NCI-H524 treated with DMSO at 0.1 percent for 48 hours (cell line): Measurements from ENCODE around the gene TMPRSS9.

ENCODE experiments used
- DNase-seq: peaks from one replicate; lab custom pipeline; 2025; lab: John Stamatoyannopoulos, UW

The TMPRSS9 gene

DNA sequence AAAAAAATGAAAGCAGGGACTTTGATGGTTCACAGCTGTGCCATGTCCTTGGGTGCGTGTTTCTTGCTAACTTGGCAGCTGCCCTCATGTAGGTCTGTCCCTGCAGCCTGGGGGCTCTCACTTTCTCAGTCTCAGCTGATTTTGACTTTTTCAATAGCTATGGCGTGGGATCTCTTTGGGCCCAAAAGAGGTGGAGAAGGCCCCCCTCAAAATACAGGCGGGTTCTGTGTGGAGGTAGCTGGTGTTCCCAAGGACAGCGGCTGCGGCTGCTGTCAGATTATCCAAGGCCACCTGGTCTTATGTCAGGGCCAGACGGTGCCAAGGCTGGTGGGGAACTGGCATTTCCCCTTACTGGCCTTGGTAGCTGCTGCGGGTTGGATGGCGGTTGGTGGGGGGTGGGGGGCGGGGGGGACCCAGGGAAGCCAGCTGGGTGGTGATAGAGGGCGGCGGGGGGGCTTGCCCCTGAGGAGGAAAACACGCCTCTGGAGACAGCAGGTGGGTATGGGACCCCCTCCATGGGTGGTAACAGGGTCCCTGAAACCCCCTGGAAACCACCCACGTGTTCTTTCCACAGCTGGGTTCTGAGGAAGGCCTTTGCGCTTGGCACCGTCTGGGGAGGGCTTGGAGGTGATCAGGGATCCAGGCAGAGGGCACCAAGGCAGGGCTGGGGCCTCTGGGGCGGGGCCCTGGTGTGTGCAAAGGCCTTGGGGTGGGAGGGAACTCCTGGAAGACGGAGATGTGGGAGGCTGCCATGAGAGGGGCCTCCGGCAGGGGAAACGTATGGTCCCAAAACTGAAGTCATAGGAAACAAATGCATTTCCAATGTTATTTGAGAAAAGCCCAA lies 63.2 kb downstream of the TMPRSS9 start:
- DNase-seq, result no peak

DNA sequence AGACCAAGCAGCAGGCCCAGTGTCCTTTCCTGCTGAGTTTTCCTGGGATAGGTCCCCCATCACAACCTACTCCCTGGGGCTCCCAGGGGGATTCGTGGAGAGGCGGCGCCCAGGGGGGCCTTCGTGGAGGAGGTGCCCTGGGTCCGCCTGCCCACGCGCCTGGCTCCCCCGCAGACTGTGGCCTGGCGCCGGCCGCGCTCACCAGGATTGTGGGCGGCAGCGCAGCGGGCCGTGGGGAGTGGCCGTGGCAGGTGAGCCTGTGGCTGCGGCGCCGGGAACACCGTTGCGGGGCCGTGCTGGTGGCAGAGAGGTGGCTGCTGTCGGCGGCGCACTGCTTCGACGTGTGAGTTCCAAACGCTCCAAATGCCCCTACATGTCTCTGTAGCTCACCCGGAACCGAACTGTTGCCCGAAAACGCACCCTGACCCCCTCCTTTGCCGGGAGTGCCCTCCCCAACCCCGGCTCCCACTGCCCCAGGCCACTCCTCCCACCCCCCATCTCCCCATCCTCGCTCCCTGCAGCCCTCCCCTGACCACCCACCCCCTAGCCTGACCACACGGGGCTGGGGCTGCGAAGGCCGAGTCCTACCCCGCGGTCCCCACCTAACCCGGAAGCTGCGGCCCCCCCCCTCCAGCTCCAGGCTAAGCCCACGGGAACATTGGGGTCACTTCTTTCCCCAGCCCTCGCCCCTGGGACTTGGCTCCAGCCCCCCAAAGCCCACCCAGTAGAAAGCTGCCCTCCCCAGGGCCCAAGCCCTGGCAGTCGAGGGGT lies 64.0 kb downstream of the TMPRSS9 start:
- DNase-seq, result no peak

DNA sequence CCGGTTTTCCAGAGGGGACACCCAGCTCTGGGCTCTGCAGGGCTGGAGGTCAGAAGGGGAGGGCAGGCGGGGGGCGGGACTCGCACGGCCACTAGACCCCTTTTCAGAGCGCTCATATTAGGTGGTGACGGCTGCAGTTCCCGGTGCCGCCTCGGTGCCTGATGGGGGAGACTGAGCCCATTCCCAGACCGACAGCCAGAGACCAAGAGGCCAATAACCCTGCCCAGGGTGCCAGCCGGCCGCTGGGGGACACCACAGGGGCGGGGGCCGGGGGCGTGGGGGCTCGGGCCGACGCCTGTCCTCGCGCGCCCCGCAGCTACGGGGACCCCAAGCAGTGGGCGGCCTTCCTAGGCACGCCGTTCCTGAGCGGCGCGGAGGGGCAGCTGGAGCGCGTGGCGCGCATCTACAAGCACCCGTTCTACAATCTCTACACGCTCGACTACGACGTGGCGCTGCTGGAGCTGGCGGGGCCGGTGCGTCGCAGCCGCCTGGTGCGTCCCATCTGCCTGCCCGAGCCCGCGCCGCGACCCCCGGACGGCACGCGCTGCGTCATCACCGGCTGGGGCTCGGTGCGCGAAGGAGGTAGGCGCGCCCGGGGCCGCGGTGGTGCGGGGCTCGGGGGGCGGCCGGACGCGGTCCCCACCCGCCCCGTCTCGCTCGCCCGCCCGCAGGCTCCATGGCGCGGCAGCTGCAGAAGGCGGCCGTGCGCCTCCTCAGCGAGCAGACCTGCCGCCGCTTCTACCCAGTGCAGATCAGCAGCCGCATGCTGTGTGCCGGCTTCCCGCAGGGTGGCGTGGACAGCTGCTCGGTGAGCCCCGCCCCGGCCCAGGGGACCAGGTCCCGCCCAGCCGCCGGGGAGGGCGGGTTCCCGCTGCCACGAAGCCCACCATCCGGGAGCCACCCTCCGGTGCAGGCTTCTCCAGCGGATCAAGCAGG lies 64.9 kb downstream of the TMPRSS9 start:
- no peak for DNase-seq

DNA sequence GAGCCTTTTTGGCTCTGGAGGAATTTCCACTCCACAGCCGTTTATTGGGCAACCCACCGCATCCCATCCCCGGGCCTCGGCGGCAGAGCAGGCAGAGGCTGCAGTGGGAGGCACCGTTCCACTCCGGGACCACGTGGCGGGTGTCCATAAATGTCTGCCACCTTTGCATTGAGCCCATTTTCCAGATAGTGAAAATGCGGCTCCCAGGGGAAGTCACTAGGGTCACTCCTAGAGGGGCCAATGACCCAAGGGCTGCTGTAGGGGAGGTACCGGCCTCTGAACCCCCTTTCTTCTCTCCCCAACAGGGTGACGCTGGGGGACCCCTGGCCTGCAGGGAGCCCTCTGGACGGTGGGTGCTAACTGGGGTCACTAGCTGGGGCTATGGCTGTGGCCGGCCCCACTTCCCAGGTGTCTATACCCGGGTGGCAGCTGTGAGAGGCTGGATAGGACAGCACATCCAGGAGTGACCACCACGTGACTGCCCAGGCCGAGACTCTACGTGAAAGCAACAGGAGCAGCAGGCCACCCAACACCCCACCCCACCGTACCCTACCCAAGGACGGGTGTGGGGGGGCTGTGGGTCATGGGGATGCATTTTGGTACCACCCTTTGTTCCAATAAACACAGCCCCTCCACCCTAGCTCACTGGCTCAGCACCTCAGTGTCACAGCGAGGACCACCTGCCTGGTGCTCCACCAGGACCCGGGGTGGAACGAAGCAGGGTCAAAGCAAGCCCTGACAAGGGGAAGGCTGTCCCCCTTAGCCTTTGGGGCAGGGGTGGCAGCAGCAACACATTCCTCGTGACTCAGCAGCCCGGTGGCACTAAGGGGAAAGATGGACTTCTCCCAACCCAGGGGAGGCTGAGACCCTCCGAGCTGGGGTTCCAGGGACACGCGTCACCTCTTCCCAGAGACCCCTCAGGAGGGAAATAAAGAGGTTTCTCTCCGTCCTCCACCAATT lies 65.8 kb downstream of the TMPRSS9 start:
- DNase-seq, result no peak

DNA sequence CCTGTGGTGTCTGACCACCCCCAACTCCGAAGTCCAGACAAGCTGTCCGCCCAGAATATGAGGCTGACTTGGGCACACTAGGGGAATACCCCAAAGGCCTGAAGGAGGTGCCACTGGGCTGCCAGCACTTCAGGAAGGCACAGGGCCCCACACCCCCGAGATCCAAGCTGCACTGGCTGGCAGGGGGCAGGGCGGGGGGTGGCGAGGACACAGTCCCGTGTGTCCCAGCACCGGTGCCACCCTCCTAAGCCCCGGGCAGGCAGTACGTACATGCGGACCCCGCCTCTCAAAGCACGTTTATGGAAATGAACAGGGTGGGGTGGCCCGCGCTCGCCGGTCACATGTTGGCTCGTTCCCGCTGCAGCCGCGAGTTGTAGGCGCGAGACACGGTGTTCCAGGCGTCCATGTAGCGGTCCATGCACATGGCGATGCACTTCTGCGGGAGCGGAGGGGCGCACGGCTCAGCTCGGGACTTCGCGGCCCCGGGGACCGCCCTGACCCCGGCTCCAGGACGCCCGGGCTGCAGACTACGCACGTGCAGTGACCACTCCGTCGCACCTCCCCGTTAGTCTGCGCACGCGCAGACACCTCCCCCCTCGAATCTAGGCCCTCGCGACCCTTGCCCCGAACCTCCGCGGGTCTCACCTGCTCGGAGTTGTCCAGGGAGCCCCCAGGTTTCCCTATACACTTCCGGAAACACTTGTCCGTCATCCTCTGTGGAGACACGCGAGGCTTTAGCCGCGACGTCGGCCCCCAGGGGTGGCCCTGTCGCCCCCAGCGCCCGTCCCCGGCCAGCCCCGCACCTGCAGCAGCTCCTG lies 66.8 kb downstream of the TMPRSS9 start:
- no peak for DNase-seq

DNA sequence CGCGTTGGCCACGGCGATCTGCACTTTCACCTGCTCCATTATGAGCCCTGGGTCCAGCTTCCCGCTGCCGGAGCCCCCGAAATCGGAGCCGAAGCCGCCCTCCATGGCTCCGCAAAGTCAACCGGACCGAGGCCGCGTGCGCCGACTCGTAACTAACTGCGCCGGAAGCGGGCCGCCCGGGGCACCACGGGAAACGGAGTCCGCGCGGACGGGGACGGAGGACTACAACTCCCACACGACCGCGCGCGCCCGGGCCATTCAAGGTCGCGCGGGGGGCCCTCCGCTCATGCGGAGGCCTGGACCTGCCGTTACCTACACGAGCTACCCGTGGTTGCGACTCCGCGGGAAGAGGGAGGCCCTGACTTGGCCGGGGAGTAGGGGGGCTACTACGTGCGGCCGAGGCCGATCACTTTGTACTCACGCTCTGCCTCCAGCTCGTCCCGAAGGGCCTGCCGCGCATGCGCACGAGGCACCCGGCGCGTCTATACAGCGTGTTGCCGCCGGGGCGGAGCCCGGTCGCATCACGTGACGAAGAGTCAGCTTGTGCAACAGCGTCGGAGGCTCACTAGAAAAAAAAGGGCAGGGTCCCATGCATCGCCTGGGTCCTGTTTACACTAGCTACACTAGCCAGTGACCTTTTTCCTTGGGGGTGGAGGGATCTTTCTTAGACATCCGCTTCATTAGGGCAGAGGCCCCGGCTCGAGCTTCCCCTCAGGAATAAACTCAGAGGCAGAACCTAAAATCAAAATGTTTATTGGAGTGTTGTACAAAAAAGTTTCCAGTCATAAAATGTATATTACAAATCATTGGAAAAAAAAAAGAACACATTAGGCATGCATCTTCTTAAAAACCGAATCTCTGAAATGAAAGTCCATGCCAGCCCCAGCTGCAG lies 67.6 kb downstream of the TMPRSS9 start, which contains the start of gene TIMM13:
TIMM13 (minus strand) TSS at position 158 of the 892 bp plus-strand sequence; CDS start at position 105, 53 bp downstream.
- DNase-seq, result peak; percentile 83

DNA sequence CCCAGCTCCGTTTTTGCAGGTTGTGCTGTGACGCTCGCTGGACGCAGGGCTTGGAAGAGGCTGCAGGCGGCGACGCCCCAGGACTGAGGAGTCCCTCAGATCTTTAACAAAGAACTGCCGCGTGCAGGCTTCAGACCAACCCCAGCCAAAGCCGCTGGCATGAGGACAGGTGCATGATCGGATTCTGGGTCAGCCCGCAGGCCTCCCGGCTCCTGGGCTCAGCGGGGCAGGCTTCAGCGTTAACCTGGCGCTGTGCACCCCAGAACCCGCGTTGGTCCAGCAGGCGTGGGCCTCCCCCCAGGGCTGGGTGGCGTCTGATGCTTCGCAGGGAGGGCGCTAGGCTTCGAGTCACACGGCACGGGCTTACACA lies 68.2 kb downstream of the TMPRSS9 start:
- no peak for DNase-seq

DNA sequence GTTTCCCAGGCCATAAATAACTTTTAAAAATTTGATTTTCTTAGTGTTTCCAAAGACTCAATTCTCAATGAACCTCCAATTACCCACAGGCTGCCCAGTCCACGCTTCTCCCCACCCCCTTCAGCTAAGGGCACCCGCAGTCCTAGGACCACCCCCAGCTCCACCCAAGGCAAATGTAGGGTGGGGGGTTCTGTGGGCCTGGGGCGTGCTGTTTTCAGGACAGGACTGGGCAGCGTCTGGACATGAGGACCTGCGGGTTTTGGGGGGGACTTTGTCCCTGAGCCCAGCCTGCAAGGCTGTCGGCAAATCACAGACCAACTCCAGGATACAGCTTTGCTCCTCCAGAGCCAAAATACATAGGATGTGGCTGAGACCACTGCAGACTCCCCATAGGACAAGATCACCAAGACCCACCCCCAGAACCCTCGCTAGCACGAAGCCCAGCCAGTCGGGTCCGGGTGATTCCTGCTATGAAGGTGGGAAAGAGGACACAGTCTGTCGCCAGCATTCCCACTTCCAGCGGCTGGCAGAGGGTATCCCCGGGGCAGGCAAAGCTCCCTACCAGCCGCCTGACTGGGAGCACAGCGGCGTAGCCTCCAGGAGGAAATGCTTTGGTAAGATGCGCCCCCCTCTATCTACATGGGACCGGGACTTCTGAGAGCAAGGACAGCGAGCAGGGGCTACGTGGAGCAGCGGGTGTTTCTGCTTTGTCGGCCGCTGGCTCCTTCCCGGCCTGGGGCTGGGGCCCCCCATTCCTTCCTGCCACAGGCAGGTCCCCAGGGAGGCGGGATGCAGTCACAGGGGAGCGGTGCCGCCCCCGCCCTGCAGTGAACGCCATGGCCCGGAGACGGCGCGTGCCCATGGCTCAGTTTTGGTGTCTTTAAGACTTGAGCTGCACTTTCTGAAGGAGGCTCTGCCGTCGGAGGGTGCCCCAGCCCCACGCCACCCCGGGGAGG lies 69.0 kb downstream of the TMPRSS9 start:
- no peak for DNase-seq

DNA sequence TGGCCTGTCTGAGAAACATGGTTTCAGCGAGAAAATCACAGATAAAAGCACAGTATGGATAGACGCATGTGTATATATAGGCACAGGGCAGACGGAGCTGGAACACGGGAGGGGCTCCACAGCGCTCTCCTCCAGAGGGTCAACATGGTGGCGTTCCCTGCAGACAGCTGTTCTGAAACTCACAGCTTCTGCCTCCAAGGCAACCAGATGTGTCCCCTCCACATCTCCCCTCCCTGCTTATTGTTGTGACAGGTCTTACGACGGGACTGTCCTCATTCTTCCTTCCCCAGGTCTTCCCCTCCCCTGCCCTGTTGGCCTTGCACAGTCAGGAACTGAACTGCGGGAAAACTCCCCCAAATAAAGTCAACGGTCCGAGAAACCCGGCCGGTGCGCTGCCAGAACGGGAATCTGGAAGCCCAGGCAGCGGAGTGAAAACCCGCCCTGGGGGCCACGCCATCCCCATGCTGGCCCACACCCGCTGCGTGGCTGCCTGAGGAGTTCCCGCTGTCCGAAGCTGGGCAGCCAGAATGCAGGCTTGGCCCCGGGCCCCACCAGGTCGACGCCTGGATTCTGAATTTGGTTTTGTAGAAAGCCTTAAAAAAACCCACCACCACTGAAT lies 70.0 kb downstream of the TMPRSS9 start:
- DNase-seq, result no peak

DNA sequence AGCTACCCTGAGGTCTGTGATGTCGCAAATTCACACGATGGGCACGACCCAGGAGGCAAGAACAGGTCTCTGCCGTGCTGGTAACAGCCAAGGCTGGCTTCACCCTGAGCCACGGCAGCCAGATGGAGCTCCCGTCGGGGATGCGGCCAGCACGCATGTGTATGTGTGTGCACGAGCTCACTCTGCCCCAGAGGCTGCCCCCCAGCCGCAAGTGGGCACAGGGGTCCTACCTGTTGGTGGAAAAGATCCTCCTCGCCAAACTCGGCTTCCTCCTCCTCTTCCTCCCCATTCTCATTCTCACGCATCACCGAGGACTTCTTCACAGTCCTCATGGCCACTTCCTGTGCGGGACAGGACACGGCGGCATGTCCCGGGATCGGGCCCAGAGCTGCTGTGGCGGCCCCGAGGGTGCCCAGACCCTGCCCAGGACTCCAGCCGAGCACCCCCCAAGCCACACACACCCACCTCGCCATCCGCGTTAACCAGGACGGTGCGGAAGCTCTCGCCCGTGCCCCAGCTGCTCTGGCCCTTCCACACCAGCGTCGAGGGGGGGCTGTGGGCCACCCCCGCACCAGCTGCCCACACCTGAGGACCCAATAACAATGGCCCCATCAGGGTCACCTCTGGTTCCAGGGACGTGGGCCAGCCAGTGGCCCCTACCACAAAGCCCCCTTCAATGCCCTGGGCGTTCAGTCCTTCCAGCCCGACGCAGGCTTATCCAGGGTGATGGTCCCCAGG lies 71.4 kb downstream of the TMPRSS9 start:
- DNase-seq, result no peak

DNA sequence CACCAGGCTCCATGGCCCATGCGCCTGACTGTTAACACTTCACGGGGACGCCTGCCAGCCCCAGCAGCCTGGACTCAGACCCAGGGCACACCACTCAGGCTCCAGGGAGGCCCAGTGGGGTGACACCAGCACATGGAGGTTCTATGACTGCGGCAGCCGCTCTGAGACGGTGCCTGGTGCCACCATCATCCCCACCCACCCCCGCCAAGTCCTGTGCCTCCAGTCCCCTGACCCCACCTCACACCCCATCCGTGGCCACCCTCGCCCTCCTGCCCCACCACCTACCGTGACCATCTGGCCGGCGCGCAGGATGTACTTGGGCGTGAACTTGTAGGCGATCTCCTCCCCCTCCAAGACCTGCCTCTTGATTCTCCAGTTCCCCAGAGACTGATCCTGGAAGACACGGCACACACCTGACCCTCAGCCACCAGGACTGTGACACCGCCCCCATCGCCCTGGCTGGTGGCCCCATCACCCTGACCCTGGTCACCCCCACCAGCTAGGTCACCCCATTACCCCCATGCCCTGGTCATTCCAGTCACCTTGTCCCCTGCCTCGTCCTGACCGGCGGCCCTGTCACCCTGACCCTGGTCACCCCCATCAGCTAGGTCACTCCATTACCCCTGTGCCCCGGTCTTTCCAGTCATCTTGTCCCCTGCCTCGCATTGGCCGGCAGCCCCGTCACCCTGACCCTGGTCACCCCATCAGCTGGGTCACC lies 72.2 kb downstream of the TMPRSS9 start:
- DNase-seq, result no peak

DNA sequence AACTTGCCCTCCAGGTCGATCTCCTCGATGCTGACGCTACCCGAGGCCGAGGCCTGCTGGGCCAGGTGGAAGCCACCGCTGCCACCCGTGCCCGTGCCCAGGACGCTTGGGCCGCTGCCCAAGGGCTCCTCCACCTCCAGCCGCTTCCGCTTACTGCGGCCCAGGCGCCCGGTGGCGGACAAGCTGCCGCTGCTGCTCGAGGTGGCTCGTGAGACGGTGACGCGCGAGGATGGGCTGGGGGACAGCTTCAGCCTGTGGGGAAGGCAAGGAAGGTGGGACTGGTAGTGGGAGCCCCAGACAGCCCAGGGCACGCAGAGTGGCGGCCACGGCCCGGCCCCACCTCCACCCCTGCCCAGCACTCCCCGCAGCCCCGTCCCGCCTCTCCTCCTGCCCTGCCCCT lies 73.8 kb downstream of the TMPRSS9 start:
- DNase-seq, result no peak

DNA sequence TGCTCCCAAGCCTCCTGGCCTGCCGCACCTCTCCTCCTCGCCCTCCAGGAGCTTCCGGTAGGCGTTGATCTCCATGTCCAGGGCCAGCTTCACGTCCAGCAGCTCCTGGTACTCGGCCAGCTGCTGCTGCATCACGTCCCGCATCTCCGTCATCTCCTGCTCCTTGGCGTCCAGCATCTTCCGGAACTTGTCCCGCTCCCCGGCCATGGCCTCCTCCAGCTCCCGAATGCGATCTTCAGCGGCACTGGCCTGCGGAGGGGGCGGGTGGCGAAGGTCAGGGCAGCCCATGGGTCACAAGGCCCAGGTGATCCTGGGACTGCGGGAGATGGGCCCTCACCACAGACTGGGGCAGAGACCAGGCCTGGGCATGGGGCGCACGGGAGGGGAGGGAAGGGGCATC lies 74.2 kb downstream of the TMPRSS9 start:
- DNase-seq, result no peak

DNA sequence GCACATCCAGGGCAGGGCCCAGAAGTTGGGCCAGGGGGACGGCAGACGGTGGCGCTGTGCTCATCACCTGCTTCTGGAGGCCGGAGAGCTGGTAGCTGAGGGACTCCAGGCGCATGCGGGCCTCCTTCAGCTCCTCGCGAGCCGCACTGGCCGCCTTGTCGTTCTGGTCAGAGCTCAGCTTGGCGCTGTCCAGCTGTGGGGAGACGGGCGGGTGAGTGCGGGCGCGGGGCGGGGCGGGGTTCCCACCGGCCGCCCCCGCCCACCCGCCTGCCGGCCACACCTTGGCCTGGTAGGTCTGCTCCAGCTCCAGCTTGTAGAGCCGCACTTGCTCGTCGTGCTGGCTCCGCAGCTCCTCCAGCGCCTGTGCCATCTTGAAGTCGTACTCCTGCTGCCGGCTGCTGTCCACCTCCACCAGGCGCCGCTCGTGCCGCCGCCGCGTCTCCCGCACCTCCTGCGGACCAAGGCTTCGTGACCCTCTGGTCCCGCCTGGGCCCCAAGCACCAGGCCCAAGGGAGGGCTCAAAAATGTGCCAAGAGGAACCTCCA lies 74.7 kb downstream of the TMPRSS9 start:
- DNase-seq, result no peak

DNA sequence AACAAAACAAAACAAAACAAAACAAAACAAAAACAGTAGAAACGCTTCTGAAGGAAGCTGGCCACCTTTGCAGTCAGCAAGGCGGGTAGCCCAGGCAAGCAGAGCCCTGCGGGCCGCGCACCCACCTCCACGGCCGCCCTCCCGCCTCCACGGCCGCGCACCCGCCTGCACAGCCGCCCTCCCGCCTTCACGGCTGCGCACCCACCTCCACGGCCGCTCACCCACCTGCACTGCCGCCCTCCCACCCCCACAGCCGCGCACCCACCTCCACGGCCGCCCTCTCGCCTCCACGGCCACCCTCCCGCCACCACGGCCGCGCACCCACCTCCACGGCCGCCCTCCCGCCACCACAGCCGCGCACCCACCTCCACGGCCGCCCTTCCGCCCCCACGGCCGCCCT lies 76.3 kb downstream of the TMPRSS9 start:
- DNase-seq, result no peak

DNA sequence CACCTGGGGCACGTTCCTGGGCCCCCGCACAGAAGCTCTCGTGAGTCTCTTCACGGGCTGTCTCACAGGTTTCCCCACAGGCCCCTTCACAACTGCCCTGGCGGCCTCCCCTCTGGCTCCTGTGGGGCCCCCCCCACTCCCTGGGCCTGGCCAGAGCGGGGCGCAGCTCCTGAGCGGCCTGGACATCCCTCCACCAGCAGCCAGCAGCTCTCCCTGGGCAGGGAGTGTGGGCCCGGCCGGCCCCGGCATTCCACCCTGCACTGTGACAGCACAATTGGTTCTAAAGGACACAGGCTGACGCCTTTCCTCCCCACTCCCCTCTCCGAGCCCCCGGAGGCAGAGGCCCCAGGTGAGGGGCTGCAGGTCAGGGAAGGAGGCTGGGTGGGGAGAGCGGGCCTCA lies 76.9 kb downstream of the TMPRSS9 start:
- DNase-seq, result no peak
